Measurements from ENCODE around the gene R3HDM2.

DNA sequence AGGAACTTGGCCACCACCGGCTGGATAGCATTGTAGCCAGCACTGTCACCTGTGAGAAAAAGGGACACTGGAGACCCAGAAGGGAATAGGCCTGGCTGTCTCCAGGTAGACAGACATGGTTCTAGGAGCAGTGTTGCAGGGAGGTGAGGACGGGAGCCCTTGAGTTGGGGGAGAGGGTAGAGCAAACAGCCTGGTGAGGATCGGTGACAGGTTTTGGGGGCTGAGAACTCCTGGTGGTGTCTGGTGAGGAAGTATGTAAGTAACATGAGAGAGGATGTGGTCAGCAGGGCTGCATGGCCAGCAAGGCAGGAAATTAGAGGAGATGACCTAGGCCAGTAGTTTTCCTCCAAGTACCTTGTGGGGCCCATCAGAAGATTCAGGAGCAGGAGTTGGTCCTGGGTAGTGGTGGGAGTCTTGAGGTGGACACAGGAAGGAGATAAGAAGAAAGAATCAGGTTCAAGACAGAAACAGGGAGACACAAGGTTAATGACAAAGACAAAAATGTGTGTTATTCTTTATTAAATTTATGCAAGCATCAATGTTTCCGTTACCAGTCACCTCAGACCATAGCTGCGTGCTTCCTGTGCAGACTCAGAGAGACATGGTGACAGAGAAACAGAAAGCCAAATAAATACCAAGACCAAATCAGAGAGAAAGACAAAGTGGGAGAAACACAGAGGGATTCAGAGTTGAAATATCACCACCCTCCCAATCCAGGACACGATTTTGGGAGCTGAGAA, 48.7 kb upstream of the R3HDM2 start, which contains the start of gene ARHGAP9:
- TF ChIP-seq, protein P1, sequence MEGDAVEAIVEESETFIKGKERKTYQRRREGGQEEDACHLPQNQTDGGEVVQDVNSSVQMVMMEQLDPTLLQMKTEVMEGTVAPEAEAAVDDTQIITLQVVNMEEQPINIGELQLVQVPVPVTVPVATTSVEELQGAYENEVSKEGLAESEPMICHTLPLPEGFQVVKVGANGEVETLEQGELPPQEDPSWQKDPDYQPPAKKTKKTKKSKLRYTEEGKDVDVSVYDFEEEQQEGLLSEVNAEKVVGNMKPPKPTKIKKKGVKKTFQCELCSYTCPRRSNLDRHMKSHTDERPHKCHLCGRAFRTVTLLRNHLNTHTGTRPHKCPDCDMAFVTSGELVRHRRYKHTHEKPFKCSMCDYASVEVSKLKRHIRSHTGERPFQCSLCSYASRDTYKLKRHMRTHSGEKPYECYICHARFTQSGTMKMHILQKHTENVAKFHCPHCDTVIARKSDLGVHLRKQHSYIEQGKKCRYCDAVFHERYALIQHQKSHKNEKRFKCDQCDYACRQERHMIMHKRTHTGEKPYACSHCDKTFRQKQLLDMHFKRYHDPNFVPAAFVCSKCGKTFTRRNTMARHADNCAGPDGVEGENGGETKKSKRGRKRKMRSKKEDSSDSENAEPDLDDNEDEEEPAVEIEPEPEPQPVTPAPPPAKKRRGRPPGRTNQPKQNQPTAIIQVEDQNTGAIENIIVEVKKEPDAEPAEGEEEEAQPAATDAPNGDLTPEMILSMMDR (conservative IDR thresholded peaks at IDR 0.05 in 1 of 2, IDR thresholded peaks at IDR 0.05 in 1 of 2; ENCODE audit: low read depth in 1 of 2, low read length in 2 of 2): no peak
- TF ChIP-seq EZH2 (IDR thresholded peaks at IDR 0.05; ENCODE audit: low read length, missing control alignments): no peak

All from fibroblast of lung (primary cell).